ENCODE results near the gene KRT78.

- TF ChIP-seq, protein P1, sequence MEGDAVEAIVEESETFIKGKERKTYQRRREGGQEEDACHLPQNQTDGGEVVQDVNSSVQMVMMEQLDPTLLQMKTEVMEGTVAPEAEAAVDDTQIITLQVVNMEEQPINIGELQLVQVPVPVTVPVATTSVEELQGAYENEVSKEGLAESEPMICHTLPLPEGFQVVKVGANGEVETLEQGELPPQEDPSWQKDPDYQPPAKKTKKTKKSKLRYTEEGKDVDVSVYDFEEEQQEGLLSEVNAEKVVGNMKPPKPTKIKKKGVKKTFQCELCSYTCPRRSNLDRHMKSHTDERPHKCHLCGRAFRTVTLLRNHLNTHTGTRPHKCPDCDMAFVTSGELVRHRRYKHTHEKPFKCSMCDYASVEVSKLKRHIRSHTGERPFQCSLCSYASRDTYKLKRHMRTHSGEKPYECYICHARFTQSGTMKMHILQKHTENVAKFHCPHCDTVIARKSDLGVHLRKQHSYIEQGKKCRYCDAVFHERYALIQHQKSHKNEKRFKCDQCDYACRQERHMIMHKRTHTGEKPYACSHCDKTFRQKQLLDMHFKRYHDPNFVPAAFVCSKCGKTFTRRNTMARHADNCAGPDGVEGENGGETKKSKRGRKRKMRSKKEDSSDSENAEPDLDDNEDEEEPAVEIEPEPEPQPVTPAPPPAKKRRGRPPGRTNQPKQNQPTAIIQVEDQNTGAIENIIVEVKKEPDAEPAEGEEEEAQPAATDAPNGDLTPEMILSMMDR (IDR thresholded peaks at IDR 0.05 in 2 of 3, conservative IDR thresholded peaks at IDR 0.05 in 1 of 3; ENCODE audit: insufficient read depth in 2 of 3, low read depth in 1 of 3, low read length in 3 of 3) = no peak
- TF ChIP-seq POLR2A (conservative IDR thresholded peaks at IDR 0.05) = no peak
Observed at GRCh38 chr12:52811191-52812072, 37.4 kb downstream of the KRT78 start.

Data from K562 (cell line).